ENCODE measurements around the gene UAP1L1.
A peak's percentile ranks its signal among the peaks of the same experiment; 100 is the strongest.

The UAP1L1 gene

DNA sequence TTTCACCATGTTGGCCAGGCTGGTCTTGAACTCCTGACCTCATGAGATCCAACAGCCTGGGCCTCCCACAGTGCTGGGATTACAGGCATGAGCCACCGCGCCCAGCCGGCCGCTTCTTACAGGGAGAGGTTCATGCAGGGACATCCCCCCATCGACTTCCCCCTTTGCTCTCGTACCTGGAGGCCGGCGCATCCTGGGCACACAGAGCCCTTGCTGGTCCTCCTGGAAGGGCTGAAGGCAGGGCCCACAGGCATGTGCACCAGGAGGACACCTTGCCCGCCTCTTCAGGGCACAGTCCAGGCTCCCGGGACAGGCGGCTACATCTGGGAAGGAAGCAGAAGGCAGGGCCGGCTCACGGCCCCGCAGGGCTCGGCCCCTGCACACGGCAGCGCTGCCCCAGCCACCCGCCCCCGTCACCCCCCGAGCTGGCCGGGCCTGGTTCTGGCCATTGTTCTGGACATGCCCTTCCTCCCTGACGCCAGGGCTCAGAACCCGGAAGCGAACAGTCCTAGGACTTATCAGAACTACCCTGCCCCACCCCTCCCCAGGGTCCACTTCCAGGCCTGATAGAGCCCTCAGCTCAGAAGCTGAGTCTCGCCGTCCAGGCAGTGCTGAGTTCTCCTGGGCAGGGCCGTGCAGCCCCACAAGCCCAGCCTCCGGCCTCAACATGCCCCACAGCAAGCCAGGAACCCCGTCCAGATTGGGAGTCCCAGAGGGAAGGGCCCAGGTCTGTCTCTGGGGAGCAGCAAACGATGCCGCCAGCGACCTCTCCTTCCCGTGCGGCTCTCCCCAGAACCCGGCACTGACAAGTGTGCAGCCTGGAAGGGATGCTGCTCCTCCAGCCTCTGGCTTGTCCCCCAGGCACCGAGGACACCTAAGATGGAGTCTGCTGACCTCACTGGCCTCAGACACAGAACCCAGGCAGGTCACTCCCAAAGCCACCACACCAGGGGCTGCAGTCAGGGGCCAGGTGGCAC, 34.3 kb upstream of the UAP1L1 start:
- no peak for DNase-seq

DNA sequence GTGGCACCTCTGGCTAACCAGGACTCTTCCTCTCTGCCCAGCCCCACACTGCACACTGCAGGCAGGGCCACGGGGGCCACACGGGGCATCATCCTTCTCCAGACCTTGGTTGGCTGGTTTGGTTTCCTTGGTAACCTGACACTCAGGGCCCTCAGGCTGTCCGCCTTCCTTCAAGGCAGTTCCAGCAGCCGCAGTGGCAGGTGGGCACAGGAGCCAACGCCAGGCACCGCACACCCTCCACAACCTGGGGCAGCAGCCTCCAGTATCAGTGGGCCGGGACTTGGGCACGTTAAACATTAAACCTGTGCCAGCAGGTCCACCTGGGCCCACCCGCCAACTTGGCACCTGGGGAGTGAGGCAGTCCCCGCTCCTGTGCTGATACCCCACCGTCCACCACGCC, 33.3 kb upstream of the UAP1L1 start:
- DNase-seq, result no peak

DNA sequence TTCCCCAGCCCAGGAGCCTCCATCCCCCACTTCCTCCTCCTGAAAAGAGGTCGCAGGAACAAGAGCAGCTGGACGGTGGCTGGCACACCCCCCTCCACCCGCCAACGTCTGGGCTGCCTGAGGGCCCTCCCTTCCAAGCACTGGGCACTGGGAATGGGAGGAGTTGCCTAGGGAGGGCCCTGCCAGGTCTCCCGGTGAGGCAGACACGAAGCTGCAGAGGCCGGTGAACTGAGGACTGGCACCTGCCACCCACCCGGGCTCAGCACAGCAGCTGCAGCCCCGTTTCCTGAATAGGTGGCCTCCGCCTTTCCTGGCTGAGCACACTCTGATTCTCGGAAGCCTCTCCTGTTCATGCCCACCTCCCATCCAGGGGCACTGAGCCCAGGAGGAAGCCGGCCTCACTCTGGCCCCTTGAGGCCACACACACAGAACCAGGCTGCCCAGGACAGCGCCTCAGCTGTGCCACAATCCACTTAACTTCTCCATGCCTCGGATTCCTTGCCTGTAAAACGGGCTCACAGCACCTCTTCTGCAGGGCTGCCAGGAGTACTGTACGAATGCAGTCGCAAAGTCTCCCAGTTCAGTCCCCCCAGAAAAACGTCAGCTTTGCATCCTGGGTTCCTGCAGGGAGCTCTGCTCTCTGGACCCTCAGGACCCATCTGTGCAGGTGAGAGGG, 32.7 kb upstream of the UAP1L1 start:
- DNase-seq, result no peak

DNA sequence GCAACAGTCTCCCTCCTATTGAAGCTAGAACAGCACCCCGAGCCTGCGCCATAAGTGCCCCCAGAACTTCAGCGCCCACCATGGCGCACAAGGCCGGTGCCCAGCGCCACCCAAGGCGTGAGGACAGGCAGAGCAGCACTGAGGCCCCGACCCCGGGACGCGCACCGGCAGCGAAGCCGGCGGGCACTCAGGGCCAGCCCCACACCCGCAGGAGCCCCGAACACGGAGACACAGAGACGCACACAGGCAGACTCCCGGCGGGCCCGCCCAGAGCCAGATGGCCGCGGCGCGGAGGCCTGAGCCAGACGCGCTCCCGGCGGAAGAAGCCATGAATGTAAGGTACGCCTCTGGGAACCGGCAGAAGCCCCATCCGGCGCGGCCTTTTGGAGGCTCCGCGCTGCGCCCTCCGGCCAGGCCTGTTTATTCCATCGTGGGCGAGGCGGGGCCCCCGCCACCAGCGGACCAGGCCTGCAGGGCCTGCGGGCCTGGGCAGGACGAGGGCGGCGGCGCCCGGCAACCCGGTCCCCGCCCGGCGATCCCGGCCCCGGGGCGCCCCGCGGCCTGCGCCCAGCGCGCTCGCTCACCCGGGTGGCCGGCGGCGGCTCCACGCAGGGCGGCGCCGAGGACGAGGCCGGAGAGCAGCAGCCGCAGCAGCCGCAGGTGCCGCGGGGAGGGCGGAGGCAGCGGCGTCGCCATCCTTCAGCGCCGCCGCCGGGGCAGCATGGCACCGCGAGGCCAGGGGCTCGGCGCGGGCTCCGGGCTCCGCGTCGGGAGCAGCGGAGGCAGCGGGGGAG, 31.8 kb upstream of the UAP1L1 start:
- no peak for DNase-seq

DNA sequence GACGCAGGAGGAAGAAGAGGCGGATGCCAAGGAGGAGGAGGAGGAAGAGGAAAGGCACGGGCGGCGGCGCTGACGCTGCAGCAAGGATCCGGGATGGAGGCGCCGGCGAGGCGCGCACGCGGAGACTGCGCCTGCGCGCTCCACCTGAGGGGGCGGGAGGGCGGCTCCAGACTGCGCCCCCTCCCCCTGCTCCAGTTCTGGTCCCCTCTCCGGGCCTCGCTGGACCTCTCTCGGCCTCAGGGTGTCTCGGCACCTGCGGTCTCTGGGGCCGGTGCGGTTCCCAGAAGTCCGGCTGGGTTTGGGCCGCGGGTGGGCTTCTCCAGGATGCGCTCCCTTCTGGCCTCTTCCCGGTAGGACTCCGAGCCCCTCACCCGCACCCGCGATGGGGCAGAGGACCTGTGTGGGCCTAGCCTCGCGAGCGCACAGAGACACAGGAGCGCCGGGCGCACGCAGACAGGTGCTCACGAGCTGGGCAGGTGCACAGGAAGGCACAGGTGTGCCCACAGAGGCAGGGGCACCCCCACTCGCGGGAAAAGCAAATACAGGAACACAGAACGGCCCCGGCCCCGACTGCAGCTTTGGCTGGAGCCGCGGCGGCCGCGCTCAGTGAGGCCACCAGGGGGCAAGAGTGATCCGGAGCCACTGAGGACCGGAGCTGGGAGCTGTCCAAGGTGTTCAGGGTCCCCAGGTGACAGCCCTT, 31.1 kb upstream of the UAP1L1 start, which contains the start of gene NPDC1:
NPDC1 (minus strand) TSS at position 90 of the 700 bp plus-strand sequence. CDS start 188 bp downstream, outside the sequence.
- peak; percentile 74 to 75 for DNase-seq

DNA sequence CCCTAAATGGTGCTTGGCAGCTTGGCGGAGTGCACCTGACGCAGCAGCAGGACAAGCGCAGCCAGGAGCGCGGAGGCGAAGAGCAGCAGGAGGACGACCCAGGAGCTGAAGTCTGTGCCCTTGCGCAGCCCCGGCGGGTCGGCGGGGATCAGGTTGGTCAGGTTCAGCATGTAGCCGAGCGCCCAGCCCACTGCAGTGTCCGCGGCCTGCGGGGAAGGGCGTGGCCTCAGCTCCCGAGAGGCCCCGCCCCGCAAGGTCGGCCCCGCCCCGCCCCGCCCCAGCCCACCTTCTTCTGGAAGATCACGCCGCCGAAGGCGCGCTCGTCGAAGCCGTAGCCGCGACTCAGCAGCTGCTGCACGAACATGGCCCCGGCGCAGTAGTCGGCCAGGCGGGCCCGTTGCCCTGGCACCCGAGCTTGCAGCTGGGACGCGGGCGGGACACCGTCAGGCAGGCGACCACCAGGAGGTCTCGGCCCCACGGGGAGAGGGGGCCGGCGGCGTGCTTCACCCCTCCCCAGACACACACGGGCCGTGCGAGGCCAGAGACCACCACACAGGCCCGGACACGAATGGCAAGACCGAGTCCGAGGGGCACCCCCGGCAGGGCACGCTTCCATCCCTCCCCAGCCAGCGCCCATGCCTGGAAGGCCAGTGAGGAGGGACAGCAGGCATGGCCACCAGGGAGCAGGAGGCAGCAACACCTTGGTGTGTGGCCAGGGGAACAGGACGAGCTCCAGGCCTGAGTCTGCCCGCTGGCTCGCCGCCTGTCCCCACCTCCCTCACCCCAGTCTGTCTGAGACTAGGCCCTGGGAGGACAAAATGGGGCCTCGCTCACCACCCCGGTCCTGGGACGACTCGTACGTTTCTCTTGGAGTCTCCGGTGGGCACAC, 28.4 kb upstream of the UAP1L1 start:
- DNase-seq, result no peak

DNA sequence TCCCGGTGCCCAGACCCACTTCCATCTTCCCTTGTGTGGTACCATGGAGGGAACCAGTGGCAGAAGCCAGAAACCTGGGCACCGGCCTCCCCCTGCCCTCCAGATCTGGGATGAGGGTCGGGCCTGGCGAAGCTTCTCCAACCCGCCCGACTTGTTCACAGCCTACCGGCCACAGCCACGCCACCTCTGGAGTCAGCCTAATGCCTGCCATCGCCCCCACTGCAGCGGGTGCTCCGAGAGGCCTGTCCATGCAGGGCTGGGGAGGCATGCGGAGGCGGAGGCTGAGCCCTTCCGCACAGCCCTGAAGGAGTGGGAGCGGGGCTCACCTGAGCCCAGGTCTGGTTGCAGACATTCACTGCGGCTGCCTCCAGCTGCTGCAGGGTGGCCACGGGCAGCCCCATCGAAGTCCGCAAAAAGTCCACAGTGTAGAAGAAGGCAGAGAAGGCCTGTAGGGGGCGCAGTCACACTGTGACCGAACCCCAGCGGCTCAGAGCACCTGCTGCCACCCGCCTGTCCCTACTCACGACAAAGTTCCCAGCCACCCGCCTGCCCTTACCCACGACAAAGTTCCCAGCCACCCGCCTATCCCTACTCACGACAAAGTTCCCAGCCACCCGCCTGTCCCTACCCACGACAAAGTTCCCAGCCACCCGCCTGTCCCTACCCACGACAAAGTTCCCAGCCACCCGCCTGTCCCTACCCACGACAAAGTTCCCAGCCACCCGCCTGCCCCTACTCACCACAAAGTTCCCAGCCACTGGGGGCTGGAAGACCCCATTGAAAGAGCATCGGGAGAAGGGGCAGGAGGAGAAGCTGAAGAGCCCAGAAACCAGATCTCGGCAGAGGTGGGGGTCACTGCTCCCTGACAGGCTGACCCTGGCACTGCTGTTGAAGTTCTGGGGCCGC, 27.5 kb upstream of the UAP1L1 start:
- DNase-seq, result peak; percentile 41 to 47

DNA sequence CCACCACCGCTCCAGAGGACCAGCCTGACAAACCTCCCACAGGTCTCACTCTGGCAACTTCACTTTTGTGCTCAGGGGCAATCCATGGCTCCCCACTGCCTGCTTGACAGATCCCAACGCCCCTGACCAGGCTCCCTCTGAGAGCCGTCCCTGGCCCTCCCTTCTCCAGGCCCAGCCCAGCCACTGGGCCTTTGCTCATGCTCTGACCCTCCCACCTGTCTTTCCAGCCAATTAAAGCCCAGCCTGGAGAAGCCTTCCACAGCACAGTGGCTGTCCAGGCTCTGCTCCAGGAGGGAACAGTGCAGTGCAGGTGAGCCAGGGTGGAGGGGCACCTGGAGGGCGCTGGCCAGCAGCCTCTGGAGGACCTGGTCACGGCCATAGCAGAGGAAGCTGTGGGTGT, 26.7 kb upstream of the UAP1L1 start:
- no peak for DNase-seq

DNA sequence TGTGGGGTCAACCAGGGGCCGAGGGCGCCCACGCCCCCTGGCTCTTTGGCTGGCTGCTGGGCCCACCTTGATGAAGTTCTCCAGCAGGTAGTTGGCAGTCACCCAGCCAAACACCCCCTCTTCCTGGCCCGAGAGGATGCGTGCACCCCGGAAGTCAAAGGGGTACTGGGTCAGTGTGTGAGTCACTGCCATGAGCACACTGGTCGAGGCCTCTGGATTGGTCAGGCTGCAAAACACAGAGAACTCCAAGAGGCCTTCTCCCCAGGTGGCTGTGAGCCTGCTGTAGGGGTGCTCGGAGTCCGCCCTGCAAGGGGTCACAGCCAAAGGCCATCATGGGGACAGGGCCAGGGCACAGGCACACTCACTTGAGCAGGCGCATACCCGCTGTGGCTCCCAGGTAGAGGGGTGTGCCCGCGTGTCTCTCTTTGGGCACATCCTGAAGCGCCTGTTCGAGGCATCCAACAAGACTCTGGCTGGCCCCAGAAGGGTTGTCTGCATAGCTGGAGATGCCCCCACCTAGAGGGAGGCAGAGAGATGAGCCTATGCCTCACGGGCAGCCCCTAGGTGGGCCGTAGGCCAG, 26.1 kb upstream of the UAP1L1 start:
- no peak for DNase-seq

DNA sequence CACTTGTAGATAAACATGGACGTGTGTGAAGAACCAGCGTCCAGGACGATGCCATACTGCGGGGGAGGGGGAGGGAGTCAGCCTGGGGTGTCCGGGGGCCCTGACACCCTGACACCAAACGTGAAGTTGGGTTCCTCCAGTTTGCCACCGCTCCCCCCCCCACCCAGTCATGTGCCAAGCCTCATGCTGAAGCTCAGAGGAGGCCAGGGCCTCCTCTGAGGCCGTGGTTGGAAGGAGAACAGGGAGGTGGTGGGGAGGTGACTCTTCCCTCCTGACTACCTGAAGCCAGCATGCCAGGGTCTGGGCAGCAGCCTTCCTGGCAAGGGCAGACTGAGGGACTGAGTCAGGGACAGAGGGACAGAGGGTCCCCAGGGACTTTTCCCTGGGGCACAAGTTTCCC, 25.0 kb upstream of the UAP1L1 start:
- no peak for DNase-seq

DNA sequence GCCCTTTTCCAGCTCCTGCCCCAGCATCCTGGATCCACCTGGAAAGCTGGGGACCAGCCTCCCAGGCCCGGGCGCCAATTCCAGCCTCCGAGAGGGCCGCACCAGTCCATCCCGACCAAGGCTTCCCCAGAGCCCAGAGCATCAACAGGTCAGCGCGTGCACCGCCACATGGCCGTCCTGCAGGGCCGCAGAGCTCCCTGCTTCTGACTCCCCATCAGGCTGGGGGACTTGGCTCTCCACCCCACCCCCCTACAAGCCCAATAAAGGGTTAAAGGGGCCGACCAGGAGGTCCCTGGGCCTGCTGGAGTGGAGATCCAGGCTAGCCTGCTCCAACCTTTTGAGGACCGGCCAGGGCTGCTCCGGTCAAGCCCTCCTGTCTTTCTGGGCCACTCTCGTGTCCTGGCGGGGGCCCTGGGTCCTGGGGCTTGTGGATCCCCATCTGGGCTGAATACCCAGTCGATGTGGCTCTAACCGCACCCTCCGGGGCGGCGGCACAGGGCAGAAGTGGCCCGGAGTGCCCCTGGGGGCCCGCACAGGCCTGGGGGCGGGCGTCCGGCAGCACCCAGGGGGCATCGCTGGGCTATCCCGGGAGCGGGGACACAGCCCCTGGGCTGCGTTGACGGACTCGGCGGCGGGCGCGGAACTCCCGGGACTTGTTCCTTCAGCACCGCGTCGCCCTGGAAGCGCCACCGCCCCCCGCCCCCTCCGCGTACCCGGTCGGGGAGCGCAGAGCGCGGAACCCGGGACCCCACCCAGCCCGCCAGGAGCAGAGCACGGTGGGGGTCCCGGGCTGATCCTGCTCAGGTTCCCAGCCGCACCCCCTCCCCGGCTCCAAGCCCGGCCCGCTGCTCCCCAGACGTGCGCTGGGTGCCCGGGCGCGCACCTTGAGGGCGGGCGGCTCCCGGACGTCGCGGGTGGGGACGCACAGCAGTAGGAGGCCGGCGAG, 24.0 kb upstream of the UAP1L1 start:
- DNase-seq, result no peak

DNA sequence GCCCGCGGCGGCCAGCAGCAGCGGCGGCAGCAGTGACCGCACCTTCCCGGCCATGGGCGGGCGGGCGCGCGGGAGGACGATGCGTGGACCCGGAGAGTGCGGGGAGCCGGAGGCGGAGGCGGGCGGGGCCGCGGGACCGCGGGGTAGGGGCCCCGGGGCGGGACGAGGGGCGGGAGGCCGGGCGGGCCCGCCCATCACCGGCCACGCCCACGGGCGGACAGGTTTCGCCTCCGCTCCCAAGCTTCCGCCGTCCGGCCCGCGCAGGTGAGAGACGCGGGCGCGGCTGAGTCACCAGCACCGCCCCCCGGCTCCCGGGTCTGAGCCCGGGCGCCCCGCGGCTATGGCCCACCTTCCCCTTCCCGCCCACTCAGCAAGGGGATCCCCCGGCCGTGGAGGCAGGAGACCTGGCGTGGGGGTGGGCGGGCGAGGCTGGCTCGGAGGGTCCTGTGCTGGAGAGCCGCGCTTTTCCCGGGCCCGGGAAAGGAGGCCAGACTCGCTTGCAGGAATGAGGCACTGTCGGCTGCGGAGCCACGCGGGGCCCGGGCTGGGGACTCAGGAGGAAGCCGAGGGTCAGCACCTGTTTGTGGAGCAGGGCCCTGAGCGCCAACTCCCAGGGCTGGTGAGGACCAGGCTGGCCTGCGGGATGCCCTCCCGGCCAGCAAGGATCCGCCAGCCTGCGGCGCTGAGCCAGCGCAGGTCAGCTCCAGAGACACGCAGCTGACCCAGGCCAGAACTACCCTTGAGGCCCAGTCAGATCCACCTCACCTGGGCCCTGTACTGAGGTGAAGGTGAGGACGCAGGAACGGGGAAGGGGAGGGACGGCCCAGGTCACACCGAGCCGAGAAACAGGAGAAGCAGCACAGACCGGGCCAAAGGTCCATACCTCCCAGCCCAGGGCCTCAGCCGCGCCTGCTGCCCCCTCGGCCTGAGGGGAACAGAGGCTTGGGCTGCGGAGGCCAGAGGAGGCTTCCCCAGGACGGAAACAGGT, 23.1 kb upstream of the UAP1L1 start, which contains the start of gene ENTPD2:
ENTPD2 (minus strand) TSS at position 118 of the 988 bp plus-strand sequence; CDS start at position 54, 64 bp downstream.
- DNase-seq, result no peak

DNA sequence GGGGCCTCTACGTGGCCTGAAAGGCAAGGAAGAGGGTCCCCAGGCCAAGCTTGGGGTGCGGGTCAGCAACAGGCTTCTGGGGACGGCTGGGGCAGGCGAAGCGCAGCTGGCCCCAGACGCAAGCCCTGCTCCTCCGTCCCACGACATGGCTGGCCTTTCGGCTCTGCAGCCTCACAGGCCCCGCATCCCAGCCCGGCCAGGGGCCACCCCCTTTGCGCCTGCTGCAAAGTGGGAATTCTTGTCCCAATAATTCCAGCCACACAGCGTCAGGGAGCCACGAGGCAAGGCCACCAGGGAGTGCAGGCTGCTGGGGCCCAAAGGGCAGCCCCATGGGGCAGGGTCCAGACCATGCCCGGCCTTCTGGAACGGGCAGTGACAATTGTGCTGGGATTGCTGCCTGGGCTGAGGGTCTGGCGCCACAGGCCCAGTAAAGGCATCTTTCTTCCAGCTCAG, 22.4 kb upstream of the UAP1L1 start:
- DNase-seq, result no peak

DNA sequence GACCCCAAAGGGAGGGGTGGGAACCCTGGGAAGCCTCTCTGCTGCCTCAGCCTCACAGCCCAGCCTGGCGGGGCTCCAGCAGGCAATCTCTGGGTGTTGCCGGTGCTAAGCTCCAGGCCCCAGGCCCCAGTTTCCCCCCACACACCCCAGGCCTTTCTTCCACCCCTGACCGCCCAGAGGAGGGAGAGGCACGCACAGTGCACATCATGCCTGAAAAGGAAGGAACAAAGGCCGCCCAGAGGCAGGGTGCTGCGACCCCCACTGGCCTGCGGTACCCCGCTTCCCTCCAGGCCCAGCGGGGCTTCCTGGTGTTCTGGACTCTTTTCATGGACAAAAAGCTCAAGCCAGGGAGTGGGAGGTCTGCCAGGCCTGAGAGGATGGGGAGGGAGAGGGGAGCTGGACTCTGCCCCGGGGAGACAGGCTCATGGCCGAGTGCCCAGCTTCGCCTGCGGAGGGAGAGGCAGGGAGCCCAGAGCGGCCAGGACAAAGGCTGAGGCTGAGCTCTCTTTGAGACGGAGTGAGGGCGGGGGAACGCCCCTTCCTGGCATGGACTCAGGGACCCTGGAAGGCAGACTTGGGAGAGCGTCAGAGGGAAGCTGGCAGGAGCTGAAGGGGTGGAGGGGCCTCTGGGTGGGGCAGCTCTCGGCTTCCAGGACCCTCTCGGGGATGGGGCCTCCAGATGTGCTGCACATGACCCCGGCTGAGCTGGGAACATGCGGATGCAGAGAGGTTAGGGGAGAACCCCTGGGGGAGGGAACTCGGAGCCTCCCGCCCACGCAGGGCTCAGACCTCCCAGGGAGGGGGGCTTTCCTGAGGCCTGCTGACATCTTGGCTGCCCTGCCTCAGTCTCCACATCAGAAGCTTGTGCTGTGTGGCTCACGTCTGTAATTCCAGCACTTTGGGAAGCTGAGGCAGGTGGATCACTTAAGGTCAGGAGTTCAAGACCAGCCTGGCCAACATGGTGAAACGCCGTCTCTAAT, 21.6 kb upstream of the UAP1L1 start:
- no peak for DNase-seq

DNA sequence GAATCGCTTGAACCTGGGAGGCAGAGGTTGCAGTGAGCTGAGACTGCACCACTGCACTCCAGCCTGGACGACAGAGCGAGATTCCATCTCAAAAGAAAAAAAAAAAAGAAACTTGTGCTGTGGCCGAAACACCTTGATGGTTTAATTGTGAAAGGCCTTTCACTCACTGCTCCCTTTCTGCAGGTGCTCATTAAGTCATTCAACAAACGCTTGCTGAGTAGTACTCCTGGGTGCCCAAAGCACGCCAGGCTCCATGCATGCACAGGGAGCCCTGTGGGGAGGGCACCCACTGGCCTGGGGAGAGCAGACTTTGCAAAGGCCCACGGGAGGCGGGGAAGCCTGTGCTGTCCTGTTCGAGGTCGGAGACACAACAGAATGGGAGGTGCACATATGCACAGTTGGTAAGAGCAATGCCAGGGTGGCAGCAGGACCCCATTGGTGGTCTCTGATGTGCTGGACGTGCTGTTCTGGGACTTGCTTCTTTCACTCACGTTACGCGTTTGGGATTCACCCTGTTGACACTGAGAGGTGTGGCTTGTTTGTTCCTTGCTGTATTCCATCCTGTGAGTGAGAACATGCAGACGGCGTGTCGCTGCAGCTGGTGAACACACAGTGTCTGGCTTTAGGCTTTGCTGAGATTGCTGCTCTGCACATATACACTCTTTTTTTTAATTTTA, 20.4 kb upstream of the UAP1L1 start:
- DNase-seq, result no peak

All from activated CD4-positive, alpha-beta T cell treated with anti-CD3 and anti-CD28 coated beads, Interleukin-2, amount 50 U/mL, for 4 hours (primary cell).